ENCODE data around the gene NPAS4. TPM values are rescaled to one million over a fixed set of nuclear protein-coding genes. Genes with fewer than 3 reads are reported as not detected.

Gene NPAS4
- total RNA-seq, 1 experiment from 2014 or later = 1.6 TPM

DNA sequence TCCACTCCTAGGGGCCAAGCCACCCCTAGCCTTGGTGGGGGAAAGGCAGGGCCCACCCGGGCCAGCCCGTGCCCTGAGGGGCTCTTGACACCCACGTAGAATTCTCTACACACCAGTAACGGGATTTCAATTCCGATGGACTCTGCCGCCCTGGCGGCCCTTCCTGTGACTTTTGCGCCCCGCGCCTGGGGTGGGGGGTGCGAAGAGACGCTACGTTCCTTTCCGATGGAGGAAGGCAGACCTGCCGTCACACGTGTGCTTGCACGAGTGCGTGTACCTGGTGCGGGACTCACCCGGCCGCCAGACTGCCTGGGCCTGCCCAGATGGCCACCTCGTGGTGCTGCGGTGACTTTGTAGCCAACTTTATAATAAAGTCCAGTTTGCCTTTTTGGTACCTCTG lies 5.5 kb downstream of the NPAS4 start:
- no CpG with 5 or more reads among the region's 23 CpGs for WGBS (ENCODE audit: extremely low coverage, insufficient read length, low lambda C conversion rate)
- H3K27me3 Mint-ChIP-seq (ENCODE audit: low read depth) = peaks cover 9% of the 10 kb centered on the region

More for the DNA sequence above, 5.5 kb downstream of the NPAS4 start:
- Mint-ChIP-seq H3K36me3 (ENCODE audit: insufficient read depth in 1 of 3, low read depth in 3 of 3) (peaks cover 4 to 7% (median 6%) of the 10 kb centered on the region in 3 experiments; a peak in 5 of 7 replicates), H3K27ac (no peak overlapping the region), H3K4me1 (peaks cover under 1 to 3% of the 10 kb centered on the region in 2 experiments; a peak in 2 of 4 replicates), H3K9me3 (no peaks in the 10 kb centered on the region), H3K4me3 (no peak overlapping the region)
- H2BK120ac ChIP-seq (ENCODE audit: low read depth, low read length, poor library complexity, severe bottlenecking) = no peak overlapping the region
- no peak overlapping the region for H3K18ac ChIP-seq (ENCODE audit: insufficient read length, low read depth, low read length)
- H3K14ac ChIP-seq (ENCODE audit: insufficient read depth, low read length) = no peak overlapping the region
- no peaks in the 10 kb centered on the region for H3K79me1 ChIP-seq (ENCODE audit: insufficient read depth, low read depth, low read length, poor library complexity, severe bottlenecking)
- H3K9me3 ChIP-seq (ENCODE audit: control insufficient read depth, low read depth, low read length) = no peaks in the 10 kb centered on the region
- no peak overlapping the region for H4K8ac ChIP-seq (replicated peaks; ENCODE audit: insufficient read length, low read depth, low read length)
- H2BK5ac ChIP-seq (ENCODE audit: insufficient read length, low read length) = no peak overlapping the region
- no peak overlapping the region for H3K9ac ChIP-seq (ENCODE audit: extremely low read depth, insufficient read length, low read length)
- H2BK15ac ChIP-seq (ENCODE audit: low read depth, low read length) = no peak overlapping the region
- H4K5ac ChIP-seq (ENCODE audit: insufficient read length, low read depth, low read length) = no peak overlapping the region
- TF ChIP-seq CTCF (conservative IDR thresholded peaks at IDR 0.05) = no peak
- H2BK12ac ChIP-seq (ENCODE audit: insufficient read length, low read depth, low read length) = no peak overlapping the region
- no peaks in the 10 kb centered on the region for H3K79me2 ChIP-seq (ENCODE audit: insufficient read depth, low read length)
- no peaks in the 10 kb centered on the region for H4K20me1 ChIP-seq (ENCODE audit: control insufficient read depth, insufficient read depth, insufficient read length)
- no peak overlapping the region for H2AK5ac ChIP-seq (ENCODE audit: insufficient read length, low read length)
- no peak overlapping the region for H3K4me2 ChIP-seq (ENCODE audit: insufficient read depth, insufficient read length, low read length)
- 0 out of 2 replicates have a peak, but pooled peaks cover 1% of the 10 kb centered on the region for H3K27me3 ChIP-seq (ENCODE audit: insufficient read depth, low read length)
- H2AFZ ChIP-seq (ENCODE audit: low read length) = no peak overlapping the region
- no peak overlapping the region for H3K27ac ChIP-seq (ENCODE audit: insufficient read length, low read depth, low read length)
- no peaks in the 10 kb centered on the region for H3K4me1 ChIP-seq (ENCODE audit: insufficient read depth, low read length)
- H3T11ph ChIP-seq (ENCODE audit: low read length) = no peak overlapping the region
- H4K91ac ChIP-seq (ENCODE audit: insufficient read length, low read depth, low read length) = no peak overlapping the region
- no peak for DNase-seq
- H3K56ac ChIP-seq (ENCODE audit: insufficient read length, low read depth, low read length) = no peak overlapping the region
- no peak overlapping the region for H3K23ac ChIP-seq (ENCODE audit: insufficient read length, low read depth, low read length)
- no peak overlapping the region for H2BK20ac ChIP-seq (ENCODE audit: low read depth, low read length, poor library complexity, severe bottlenecking)
- H3K23me2 ChIP-seq (ENCODE audit: insufficient read length, low read depth, low read length, poor library complexity, severe bottlenecking) = peaks cover 4% of the 10 kb centered on the region
- H3K4ac ChIP-seq (ENCODE audit: low read depth, low read length) = no peak overlapping the region
